ENCODE results near the gene PSMC5. TPM values are rescaled to one million over a fixed set of nuclear protein-coding genes. Genes with fewer than 3 reads are reported as not detected.

Gene PSMC5
- total RNA-seq, 1 donor from 2014 or later = 83.7 TPM

DNA sequence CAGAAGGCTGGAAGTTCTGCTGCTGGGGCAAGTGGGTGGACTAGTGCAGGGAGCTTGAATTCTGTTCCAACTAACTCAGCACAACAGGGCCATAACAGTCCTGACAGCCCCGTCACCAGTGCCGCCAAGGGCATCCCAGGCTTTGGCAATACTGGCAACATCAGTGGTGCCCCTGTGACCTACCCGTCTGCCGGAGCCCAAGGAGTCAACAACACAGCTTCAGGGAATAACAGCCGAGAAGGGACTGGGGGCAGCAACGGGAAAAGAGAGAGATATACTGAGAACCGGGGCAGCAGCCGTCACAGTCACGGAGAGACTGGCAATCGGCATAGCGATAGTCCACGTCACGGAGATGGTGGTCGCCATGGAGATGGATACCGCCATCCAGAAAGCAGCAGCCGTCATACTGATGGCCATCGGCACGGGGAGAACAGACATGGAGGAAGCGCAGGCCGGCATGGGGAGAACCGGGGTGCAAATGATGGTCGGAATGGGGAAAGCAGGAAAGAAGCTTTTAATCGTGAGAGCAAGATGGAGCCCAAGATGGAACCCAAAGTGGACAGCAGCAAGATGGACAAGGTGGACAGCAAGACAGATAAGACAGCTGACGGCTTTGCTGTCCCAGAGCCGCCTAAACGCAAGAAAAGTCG lies 9.4 kb upstream of the PSMC5 start:
- Histone ChIP-seq H3K36me3 (peaks cover 96 to 100% of the 10 kb centered on the region in 2 donors), H3K27me3 (no peaks in the 10 kb centered on the region), H3K4me3 (no peak overlapping the region), H3K9me3 (no peaks in the 10 kb centered on the region), H3K4me1 (no peaks in the 10 kb centered on the region), H3K27ac (no peak overlapping the region)
- no peak for TF ChIP-seq CTCF (IDR thresholded peaks at IDR 0.05)
- intact Hi-C loops (cut with DNase I) = no loop called here
- DNase-seq (ENCODE audit: low spot score in 2 of 2) = no peak

- H3K4me1 ChIP-seq = no peaks in the 10 kb centered on the region
- no peaks in the 10 kb centered on the region for H3K27me3 ChIP-seq
- peaks cover 90 to 100% of the 10 kb centered on the region in 2 donors for H3K36me3 ChIP-seq
- H3K9me3 ChIP-seq = no peaks in the 10 kb centered on the region
- H3K27ac ChIP-seq = no peak overlapping the region
- no peak overlapping the region for H3K4me3 ChIP-seq
- no peak for TF ChIP-seq CTCF (IDR thresholded peaks at IDR 0.05)
- DNase-seq (ENCODE audit: low spot score in 2 of 2) = no peak
- intact Hi-C loops (cut with DNase I) = no loop called here
These were observed 8.1 kb upstream of the PSMC5 start for GRCh38 chr17:63819131-63819530.

DNA sequence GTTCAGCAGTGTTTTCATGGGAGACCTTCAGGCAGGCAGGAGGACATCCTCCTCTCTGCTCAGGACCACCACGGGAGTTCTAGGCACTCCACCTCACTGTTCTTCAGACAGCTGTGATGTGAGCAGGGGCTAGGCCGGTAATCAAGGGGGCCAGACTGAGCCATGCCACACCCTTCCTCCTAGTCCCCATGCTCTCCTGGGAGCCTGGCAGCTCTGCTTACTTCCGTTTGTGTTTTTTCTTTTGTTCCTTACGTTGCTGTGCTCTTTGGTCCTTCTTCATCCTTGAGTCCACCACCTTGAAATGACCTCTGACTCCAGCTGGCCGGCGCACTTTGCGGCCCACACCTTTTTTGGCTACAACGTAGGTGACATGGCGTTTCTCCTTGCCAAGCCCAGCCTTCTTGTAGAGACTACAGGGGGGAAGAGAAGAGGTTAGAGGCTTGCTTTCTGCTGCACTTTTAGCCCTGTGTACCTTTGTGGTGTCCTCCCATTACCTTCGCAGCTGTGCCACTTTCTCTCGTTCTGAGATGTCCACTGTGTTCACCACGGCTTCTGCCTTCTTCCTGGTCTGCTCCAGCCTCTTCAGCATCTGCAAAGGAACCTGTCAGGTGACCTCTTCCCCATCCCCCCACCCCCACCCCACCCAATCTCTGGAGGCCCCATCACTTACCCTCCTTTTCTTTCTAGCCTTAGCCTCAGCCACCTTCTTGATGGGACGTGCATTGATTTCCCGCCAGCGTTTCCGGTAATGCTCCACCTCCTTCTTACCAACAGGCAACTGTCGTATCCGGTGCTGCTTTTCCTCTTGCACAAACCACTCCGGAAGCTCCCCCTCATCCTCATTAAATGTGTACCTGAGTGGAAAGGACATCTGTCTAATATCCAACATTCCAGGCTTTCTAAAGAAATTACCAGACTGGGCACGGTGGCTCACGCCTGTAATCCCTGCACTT lies 7.4 kb upstream of the PSMC5 start:
- Histone ChIP-seq H3K27ac (no peak overlapping the region), H3K4me1 (no peaks in the 10 kb centered on the region), H3K27me3 (no peaks in the 10 kb centered on the region), H3K4me3 (no peak overlapping the region), H3K9me3 (no peaks in the 10 kb centered on the region), H3K36me3 (peaks cover 91 to 99% of the 10 kb centered on the region in 2 donors)
- DNase-seq (ENCODE audit: low spot score in 2 of 2) = no peak
- intact Hi-C loops (cut with DNase I) = no loop called here
- TF ChIP-seq CTCF (IDR thresholded peaks at IDR 0.05) = no peak

- DNase-seq (ENCODE audit: low spot score in 2 of 2) = no peak
- Histone ChIP-seq H3K4me3 (no peak overlapping the region), H3K27ac (no peak overlapping the region), H3K36me3 (peaks cover 84 to 98% of the 10 kb centered on the region in 2 donors), H3K4me1 (peaks cover 0 to 7% of the 10 kb centered on the region in 2 donors), H3K9me3 (no peaks in the 10 kb centered on the region), H3K27me3 (no peaks in the 10 kb centered on the region)
- TF ChIP-seq CTCF (IDR thresholded peaks at IDR 0.05) = no peak
- intact Hi-C loops (cut with DNase I) = no loop called here
These were observed 6.2 kb upstream of the PSMC5 start for GRCh38 chr17:63820963-63821561.

DNA sequence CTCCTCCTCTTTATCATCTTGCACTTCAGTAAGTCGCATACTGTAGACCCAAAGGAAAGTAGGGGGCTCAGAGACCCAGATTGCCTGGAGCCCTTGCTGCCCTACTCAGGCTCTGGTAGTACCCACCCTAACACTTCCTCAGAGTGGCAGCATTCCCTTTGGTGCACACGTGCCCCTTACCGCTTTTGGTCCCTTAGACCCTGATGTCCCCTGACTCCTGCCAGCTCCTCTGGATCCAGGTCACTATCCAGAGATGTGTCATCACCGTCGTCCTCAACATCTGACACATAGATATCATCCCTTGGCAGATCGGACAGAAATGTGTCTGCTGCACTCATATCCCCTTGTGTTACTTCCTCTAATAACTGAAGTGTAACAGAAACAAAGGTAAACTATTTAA lies 5.4 kb upstream of the PSMC5 start:
- H3K4me3 ChIP-seq = no peak overlapping the region
- peaks cover 76 to 90% of the 10 kb centered on the region in 2 donors for H3K36me3 ChIP-seq
- H3K27me3 ChIP-seq = no peaks in the 10 kb centered on the region
- no peak for TF ChIP-seq CTCF (IDR thresholded peaks at IDR 0.05)
- H3K27ac ChIP-seq = no peak overlapping the region
- intact Hi-C loops (cut with DNase I) = no loop called here
- no peaks in the 10 kb centered on the region for H3K9me3 ChIP-seq
- DNase-seq (ENCODE audit: low spot score in 2 of 2) = no peak
- H3K4me1 ChIP-seq = peaks cover 0 to 8% of the 10 kb centered on the region in 2 donors

All from ascending aorta (tissue), 2 donors.